Measurements from ENCODE around the gene CARD10. TPM values are rescaled to one million over a fixed set of nuclear protein-coding genes. Genes with fewer than 3 reads are reported as not detected.

CARD10 gene
- polyA plus RNA-seq, 3 donors: 0.03 TPM; not detected in 2

DNA sequence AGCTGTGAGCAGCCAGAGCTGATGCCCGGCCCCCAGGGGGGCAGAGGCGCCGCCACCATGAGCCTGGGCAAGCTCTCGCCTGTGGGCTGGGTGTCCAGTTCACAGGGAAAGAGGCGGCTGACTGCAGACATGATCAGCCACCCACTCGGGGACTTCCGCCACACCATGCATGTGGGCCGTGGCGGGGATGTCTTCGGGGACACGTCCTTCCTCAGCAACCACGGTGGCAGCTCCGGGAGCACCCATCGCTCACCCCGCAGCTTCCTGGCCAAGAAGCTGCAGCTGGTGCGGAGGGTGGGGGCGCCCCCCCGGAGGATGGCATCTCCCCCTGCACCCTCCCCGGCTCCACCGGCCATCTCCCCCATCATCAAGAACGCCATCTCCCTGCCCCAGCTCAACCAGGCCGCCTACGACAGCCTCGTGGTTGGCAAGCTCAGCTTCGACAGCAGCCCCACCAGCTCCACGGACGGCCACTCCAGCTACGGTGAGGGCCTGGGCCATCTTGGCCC, 47.2 kb upstream of the CARD10 start:
- Histone ChIP-seq H3K4me3 (replicated peaks in 1 of 3; ENCODE audit: low read depth in 2 of 3, low read length in 3 of 3) (peak overlapping the region in 1 of 3 experiments; percentile 30), H3K4me2 (replicated peaks; ENCODE audit: extremely low read depth, low read length, poor library complexity, severe bottlenecking) (peak overlapping the region; percentile 42), H3K27ac (ENCODE audit: low read depth in 1 of 2, low read length in 2 of 2) (peak overlapping the region in 1 of 2 donors; percentile 25), H4K20me1 (ENCODE audit: insufficient read depth, low read length) (peaks cover 94% of the 10 kb centered on the region), H3K36me3 (replicated peaks in 1 of 2; ENCODE audit: control insufficient read depth in 1 of 2, insufficient read depth in 2 of 2, low read length in 2 of 2) (peaks cover 30 to 41% of the 10 kb centered on the region in 2 donors), H2AFZ (ENCODE audit: insufficient read depth, low read depth, low read length, poor library complexity, severe bottlenecking) (peak overlapping the region; percentile 52), H3K9me3 (replicated peaks in 1 of 2; ENCODE audit: control insufficient read depth in 1 of 2, insufficient read depth in 1 of 2, low read length in 2 of 2) (no peaks in the 10 kb centered on the region), H3K79me2 (ENCODE audit: insufficient read depth, low read length) (peaks cover 7% of the 10 kb centered on the region), H3K9ac (ENCODE audit: insufficient read depth, low read length, poor library complexity, severe bottlenecking) (peak overlapping the region; percentile 34), H3K4me1 (ENCODE audit: control insufficient read depth in 1 of 2, insufficient read depth in 2 of 2, low read length in 2 of 2) (peaks cover 47 to 83% of the 10 kb centered on the region in 2 donors), H3K27me3 (ENCODE audit: control insufficient read depth in 2 of 2, insufficient read depth in 2 of 2, low read length in 2 of 2) (peaks cover 0 to 14% of the 10 kb centered on the region in 2 donors)
- peak overlapping the region; percentile 54 to 64 for H3K4me3 Mint-ChIP-seq
- peaks cover 0 to 10% (median 0%) of the 10 kb centered on the region in 7 donors for H3K9me3 Mint-ChIP-seq
- H3K36me3 Mint-ChIP-seq: peaks cover 52 to 71% of the 10 kb centered on the region in 2 donors
- intact Hi-C loops (cut with micrococcal nuclease): loop anchor here (2.0 kb wide), 3 partner anchors 22 to 28 kb away; no protein-coding TSS in a partner anchor
- H3K4me1 Mint-ChIP-seq: peaks cover 60% of the 10 kb centered on the region
- WGBS (ENCODE audit: insufficient coverage): 2% methylated on average over 28 of the region's 28 CpGs
- DNase-seq: peak; percentile 49 to 74 (median 50)
- peak overlapping the region in 5 of 7 donors; percentile 38 to 79 (median 48) for H3K27ac Mint-ChIP-seq
- peaks cover 23 to 36% (median 34%) of the 10 kb centered on the region in 3 donors for H3K27me3 Mint-ChIP-seq (ENCODE audit: low read depth in 3 of 3)
- TF ChIP-seq, protein P1, sequence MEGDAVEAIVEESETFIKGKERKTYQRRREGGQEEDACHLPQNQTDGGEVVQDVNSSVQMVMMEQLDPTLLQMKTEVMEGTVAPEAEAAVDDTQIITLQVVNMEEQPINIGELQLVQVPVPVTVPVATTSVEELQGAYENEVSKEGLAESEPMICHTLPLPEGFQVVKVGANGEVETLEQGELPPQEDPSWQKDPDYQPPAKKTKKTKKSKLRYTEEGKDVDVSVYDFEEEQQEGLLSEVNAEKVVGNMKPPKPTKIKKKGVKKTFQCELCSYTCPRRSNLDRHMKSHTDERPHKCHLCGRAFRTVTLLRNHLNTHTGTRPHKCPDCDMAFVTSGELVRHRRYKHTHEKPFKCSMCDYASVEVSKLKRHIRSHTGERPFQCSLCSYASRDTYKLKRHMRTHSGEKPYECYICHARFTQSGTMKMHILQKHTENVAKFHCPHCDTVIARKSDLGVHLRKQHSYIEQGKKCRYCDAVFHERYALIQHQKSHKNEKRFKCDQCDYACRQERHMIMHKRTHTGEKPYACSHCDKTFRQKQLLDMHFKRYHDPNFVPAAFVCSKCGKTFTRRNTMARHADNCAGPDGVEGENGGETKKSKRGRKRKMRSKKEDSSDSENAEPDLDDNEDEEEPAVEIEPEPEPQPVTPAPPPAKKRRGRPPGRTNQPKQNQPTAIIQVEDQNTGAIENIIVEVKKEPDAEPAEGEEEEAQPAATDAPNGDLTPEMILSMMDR (IDR thresholded peaks at IDR 0.05): no peak

DNA sequence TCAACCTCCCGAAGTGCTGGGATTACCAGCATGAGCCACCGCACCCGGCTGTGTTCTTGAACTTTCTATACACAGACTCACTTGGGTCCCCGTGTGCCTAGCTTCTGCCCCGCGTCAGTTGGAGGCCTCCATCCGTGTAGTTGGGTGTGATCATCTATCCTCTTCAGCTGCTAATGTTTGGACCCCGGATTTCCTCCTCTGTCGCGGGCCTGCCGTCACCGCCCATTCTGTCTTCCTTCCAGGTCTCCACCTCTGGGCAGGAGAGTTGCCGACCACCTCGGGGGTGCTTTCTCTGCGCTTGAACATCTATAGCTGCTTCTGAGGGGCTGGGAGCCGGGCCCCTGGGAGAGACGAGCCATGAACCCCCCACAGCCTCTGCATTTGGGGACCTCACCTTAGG, 46.6 kb upstream of the CARD10 start:
- DNase-seq: no peak
- intact Hi-C loops (cut with micrococcal nuclease): loop anchor here (2.0 kb wide), 3 partner anchors 21 to 27 kb away; no protein-coding TSS in a partner anchor
- H3K27ac Mint-ChIP-seq: peak overlapping the region in 3 of 7 donors; percentile 38 to 78 (median 66)
- peaks cover 25 to 36% of the 10 kb centered on the region in 2 donors for H3K36me3 ChIP-seq (replicated peaks in 1 of 2; ENCODE audit: control insufficient read depth in 1 of 2, insufficient read depth in 2 of 2, low read length in 2 of 2)
- H3K9me3 Mint-ChIP-seq: peaks cover 0 to 10% (median 0%) of the 10 kb centered on the region in 7 donors
- H3K9ac ChIP-seq (ENCODE audit: insufficient read depth, low read length, poor library complexity, severe bottlenecking): no peak overlapping the region
- peaks cover 6% of the 10 kb centered on the region for H3K79me2 ChIP-seq (ENCODE audit: insufficient read depth, low read length)
- peak overlapping the region; percentile 42 for H3K4me2 ChIP-seq (replicated peaks; ENCODE audit: extremely low read depth, low read length, poor library complexity, severe bottlenecking)
- peaks cover 89% of the 10 kb centered on the region for H4K20me1 ChIP-seq (ENCODE audit: insufficient read depth, low read length)
- H3K36me3 Mint-ChIP-seq: peaks cover 48 to 67% of the 10 kb centered on the region in 2 donors
- peak overlapping the region; percentile 52 for H2AFZ ChIP-seq (ENCODE audit: insufficient read depth, low read depth, low read length, poor library complexity, severe bottlenecking)
- H3K4me1 Mint-ChIP-seq: peaks cover 63% of the 10 kb centered on the region
- H3K27ac ChIP-seq (ENCODE audit: low read depth in 1 of 2, low read length in 2 of 2): no peak overlapping the region
- H3K27me3 Mint-ChIP-seq (ENCODE audit: low read depth in 3 of 3): peaks cover 29 to 42% (median 39%) of the 10 kb centered on the region in 3 donors
- H3K9me3 ChIP-seq (replicated peaks in 1 of 2; ENCODE audit: control insufficient read depth in 1 of 2, insufficient read depth in 1 of 2, low read length in 2 of 2): no peaks in the 10 kb centered on the region
- WGBS (ENCODE audit: insufficient coverage): 31% methylated on average over 12 of the region's 17 CpGs
- H3K4me3 Mint-ChIP-seq: peak overlapping the region; percentile 54 to 75
- peak overlapping the region in 1 of 3 experiments; percentile 30 for H3K4me3 ChIP-seq (replicated peaks in 1 of 3; ENCODE audit: low read depth in 2 of 3, low read length in 3 of 3)
- peaks cover 53 to 83% of the 10 kb centered on the region in 2 donors for H3K4me1 ChIP-seq (ENCODE audit: control insufficient read depth in 1 of 2, insufficient read depth in 2 of 2, low read length in 2 of 2)
- H3K27me3 ChIP-seq (ENCODE audit: control insufficient read depth in 2 of 2, insufficient read depth in 2 of 2, low read length in 2 of 2): peaks cover 0 to 19% of the 10 kb centered on the region in 2 donors
- TF ChIP-seq, protein P1 (IDR thresholded peaks at IDR 0.05): no peak
